ENCODE results near the gene GAP43.
"Not testable (repeated sequence)": the region's sequence is repeated elsewhere in the genome, so short reads cannot be mapped to it uniquely, and the experiment has no call there.

Gene GAP43

GRCh38 chr3:115727135-115727534, 103.8 kb downstream of the GAP43 start:
- Histone ChIP-seq H3K4me2 (ENCODE audit: low read depth, low read length, poor library complexity, severe bottlenecking) (no peak overlapping the region), H3K4me3 (ENCODE audit: insufficient read depth, low read length, poor library complexity, severe bottlenecking) (no peak overlapping the region), H2AFZ (ENCODE audit: low read depth, low read length, severe bottlenecking) (no peak overlapping the region), H4K20me1 (ENCODE audit: low read depth, low read length) (no peaks in the 10 kb centered on the region), H3K9ac (ENCODE audit: low read length) (no peak overlapping the region), H3K36me3 (ENCODE audit: low read length) (no peaks in the 10 kb centered on the region), H3K27ac (ENCODE audit: low read depth, low read length) (no peak overlapping the region), H3K27me3 (ENCODE audit: low read length) (no peaks in the 10 kb centered on the region; the same call in 1 of the 2 replicates), H3K9me3 (ENCODE audit: insufficient read depth, low read length) (no peaks in the 10 kb centered on the region), H3K79me2 (ENCODE audit: insufficient read depth, low read length) (no peaks in the 10 kb centered on the region), H3F3A (ENCODE audit: insufficient read depth) (no peaks in the 10 kb centered on the region), H3K9me2 (replicated peaks; ENCODE audit: insufficient read depth, low read length) (no peaks in the 10 kb centered on the region)
- no peak for TF ChIP-seq EZH2phosphoT487 (conservative IDR thresholded peaks at IDR 0.05; ENCODE audit: low read length)
- TF ChIP-seq CTCF (IDR thresholded peaks at IDR 0.05; ENCODE audit: insufficient read depth, low read length, poor library complexity, severe bottlenecking): no peak

- Histone ChIP-seq H4K20me1 (ENCODE audit: low read depth, low read length) (no peaks in the 10 kb centered on the region), H3K27ac (ENCODE audit: low read depth, low read length) (no peak overlapping the region), H3K9ac (ENCODE audit: low read length) (no peak overlapping the region), H3F3A (ENCODE audit: insufficient read depth) (no peaks in the 10 kb centered on the region), H3K4me2 (ENCODE audit: low read depth, low read length, poor library complexity, severe bottlenecking) (no peak overlapping the region), H3K79me2 (ENCODE audit: insufficient read depth, low read length) (no peaks in the 10 kb centered on the region), H3K27me3 (ENCODE audit: low read length) (no peaks in the 10 kb centered on the region; the same call in 1 of the 2 replicates), H3K36me3 (ENCODE audit: low read length) (no peaks in the 10 kb centered on the region), H2AFZ (ENCODE audit: low read depth, low read length, severe bottlenecking) (no peak overlapping the region), H3K9me2 (replicated peaks; ENCODE audit: insufficient read depth, low read length) (no peaks in the 10 kb centered on the region), H3K9me3 (ENCODE audit: insufficient read depth, low read length) (no peaks in the 10 kb centered on the region), H3K4me3 (ENCODE audit: insufficient read depth, low read length, poor library complexity, severe bottlenecking) (no peak overlapping the region)
- TF ChIP-seq EZH2phosphoT487 (conservative IDR thresholded peaks at IDR 0.05; ENCODE audit: low read length): no peak
- no peak for TF ChIP-seq CTCF (IDR thresholded peaks at IDR 0.05; ENCODE audit: insufficient read depth, low read length, poor library complexity, severe bottlenecking)
These were observed 104.7 kb downstream of the GAP43 start for GRCh38 chr3:115728013-115728412.

- not testable (repeated sequence) for H3K36me3 ChIP-seq (ENCODE audit: low read length); H3K9ac ChIP-seq (ENCODE audit: low read length); H3K27ac ChIP-seq (ENCODE audit: low read depth, low read length); H3K9me3 ChIP-seq (ENCODE audit: insufficient read depth, low read length); H4K20me1 ChIP-seq (ENCODE audit: low read depth, low read length); H2AFZ ChIP-seq (ENCODE audit: low read depth, low read length, severe bottlenecking); H3K4me3 ChIP-seq (ENCODE audit: insufficient read depth, low read length, poor library complexity, severe bottlenecking); H3K9me2 ChIP-seq (replicated peaks; ENCODE audit: insufficient read depth, low read length); H3K79me2 ChIP-seq (ENCODE audit: insufficient read depth, low read length); H3K27me3 ChIP-seq (ENCODE audit: low read length); H3F3A ChIP-seq (ENCODE audit: insufficient read depth); H3K4me2 ChIP-seq (ENCODE audit: low read depth, low read length, poor library complexity, severe bottlenecking)
These were observed 113.0 kb downstream of the GAP43 start for GRCh38 chr3:115736341-115736740.

- H3K36me3 ChIP-seq (ENCODE audit: low read length): no peaks in the 10 kb centered on the region
- no peak for TF ChIP-seq EZH2phosphoT487 (conservative IDR thresholded peaks at IDR 0.05; ENCODE audit: low read length)
- no peak for TF ChIP-seq CTCF (IDR thresholded peaks at IDR 0.05; ENCODE audit: insufficient read depth, low read length, poor library complexity, severe bottlenecking)
- H3K27me3 ChIP-seq (ENCODE audit: low read length): no peaks in the 10 kb centered on the region
- H3K9me2 ChIP-seq (replicated peaks; ENCODE audit: insufficient read depth, low read length): no peaks in the 10 kb centered on the region
- no peak overlapping the region for H3K4me3 ChIP-seq (ENCODE audit: insufficient read depth, low read length, poor library complexity, severe bottlenecking)
- H2AFZ ChIP-seq (ENCODE audit: low read depth, low read length, severe bottlenecking): no peak overlapping the region
- no peak overlapping the region for H3K9ac ChIP-seq (ENCODE audit: low read length)
- no peaks in the 10 kb centered on the region; the same call in 1 of the 2 replicates for H3K9me3 ChIP-seq (ENCODE audit: insufficient read depth, low read length)
- H4K20me1 ChIP-seq (ENCODE audit: low read depth, low read length): no peaks in the 10 kb centered on the region
- no peak overlapping the region for H3K27ac ChIP-seq (ENCODE audit: low read depth, low read length)
- H3K79me2 ChIP-seq (ENCODE audit: insufficient read depth, low read length): no peaks in the 10 kb centered on the region
- no peak overlapping the region for H3K4me2 ChIP-seq (ENCODE audit: low read depth, low read length, poor library complexity, severe bottlenecking)
- H3F3A ChIP-seq (ENCODE audit: insufficient read depth): no peaks in the 10 kb centered on the region
These were observed 118.3 kb downstream of the GAP43 start for GRCh38 chr3:115741650-115742049.

GRCh38 chr3:115744516-115744915, 121.2 kb downstream of the GAP43 start:
- H3K9ac ChIP-seq (ENCODE audit: low read length); H3K79me2 ChIP-seq (ENCODE audit: insufficient read depth, low read length); H3K36me3 ChIP-seq (ENCODE audit: low read length); H3F3A ChIP-seq (ENCODE audit: insufficient read depth); H4K20me1 ChIP-seq (ENCODE audit: low read depth, low read length); H3K4me2 ChIP-seq (ENCODE audit: low read depth, low read length, poor library complexity, severe bottlenecking); H3K27me3 ChIP-seq (ENCODE audit: low read length); H3K9me3 ChIP-seq (ENCODE audit: insufficient read depth, low read length); H3K9me2 ChIP-seq (replicated peaks; ENCODE audit: insufficient read depth, low read length); H3K4me3 ChIP-seq (ENCODE audit: insufficient read depth, low read length, poor library complexity, severe bottlenecking); H2AFZ ChIP-seq (ENCODE audit: low read depth, low read length, severe bottlenecking); H3K27ac ChIP-seq (ENCODE audit: low read depth, low read length): not testable (repeated sequence)

- H3K79me2 ChIP-seq (ENCODE audit: insufficient read depth, low read length); H3K9me3 ChIP-seq (ENCODE audit: insufficient read depth, low read length); H3K4me2 ChIP-seq (ENCODE audit: low read depth, low read length, poor library complexity, severe bottlenecking); H3K27me3 ChIP-seq (ENCODE audit: low read length); H3F3A ChIP-seq (ENCODE audit: insufficient read depth); H3K27ac ChIP-seq (ENCODE audit: low read depth, low read length); H2AFZ ChIP-seq (ENCODE audit: low read depth, low read length, severe bottlenecking); H3K36me3 ChIP-seq (ENCODE audit: low read length); H3K9me2 ChIP-seq (replicated peaks; ENCODE audit: insufficient read depth, low read length); H3K9ac ChIP-seq (ENCODE audit: low read length); H4K20me1 ChIP-seq (ENCODE audit: low read depth, low read length); H3K4me3 ChIP-seq (ENCODE audit: insufficient read depth, low read length, poor library complexity, severe bottlenecking): not testable (repeated sequence)
These were observed 129.7 kb downstream of the GAP43 start for GRCh38 chr3:115752978-115753377.
